ENCODE results near the gene RAB33A.

The RAB33A gene

DNA sequence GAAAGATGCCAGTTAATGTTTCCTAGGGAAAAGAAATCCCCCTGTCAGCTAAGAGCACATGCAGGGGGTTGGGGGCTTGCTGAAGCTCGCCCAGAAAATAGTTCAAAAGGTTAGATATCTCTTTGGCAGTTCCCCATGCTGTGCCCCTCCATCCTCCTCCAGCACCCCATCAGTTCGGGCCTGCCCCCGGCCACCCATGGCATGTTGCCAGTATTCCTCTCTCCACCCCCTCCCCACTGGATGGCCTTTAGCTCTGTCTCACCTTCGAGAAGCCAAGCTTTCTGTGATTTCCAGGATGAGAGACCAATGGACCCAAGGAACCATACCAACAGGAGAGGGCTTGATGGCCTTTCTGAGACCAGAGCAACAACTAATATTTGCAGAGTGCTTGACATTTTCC, 5.2 kb downstream of the RAB33A start:
- no peak for DNase-seq (ENCODE audit: low read depth in 1 of 2, low spot score in 1 of 2)
- H3K4me3 ChIP-seq (replicated peaks; ENCODE audit: insufficient read depth, low read length): no peak overlapping the region
- TF ChIP-seq SPI1 (IDR thresholded peaks at IDR 0.05; ENCODE audit: borderline replicate concordance, low read depth): no peak
- no peak for TF ChIP-seq CTCF (IDR thresholded peaks at IDR 0.05; ENCODE audit: insufficient read depth, low read length)
- TF ChIP-seq POLR2AphosphoS5 (IDR thresholded peaks at IDR 0.05; ENCODE audit: low read depth): no peak
- TF ChIP-seq REST (IDR thresholded peaks at IDR 0.05; ENCODE audit: insufficient replicate concordance, low read depth): no peak
- TF ChIP-seq GABPA (IDR thresholded peaks at IDR 0.05; ENCODE audit: low read depth): no peak
- no peaks in the 10 kb centered on the region for H3K27me3 ChIP-seq (ENCODE audit: insufficient read depth, poor library complexity, severe bottlenecking)
- H3K27ac ChIP-seq (replicated peaks): no peak overlapping the region

DNA sequence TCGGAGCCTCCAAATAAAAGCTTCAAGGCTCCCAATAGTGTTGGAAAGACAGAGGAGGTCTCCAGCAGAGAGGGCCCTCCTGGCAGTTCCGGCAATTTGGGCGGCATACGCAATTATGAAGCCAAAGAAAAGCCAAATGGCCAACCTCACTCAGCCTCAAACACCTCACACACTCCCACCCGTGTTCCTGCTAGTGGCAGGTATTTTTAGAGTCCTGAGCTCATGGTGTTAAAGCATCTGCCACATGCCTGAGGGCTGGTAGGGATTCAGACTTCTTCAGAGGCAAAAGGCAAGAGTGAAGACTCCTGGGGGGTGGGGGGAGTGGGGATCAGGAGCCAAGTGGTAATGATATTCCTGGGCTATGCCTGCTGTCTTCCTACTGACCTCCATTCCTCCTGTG, 7.4 kb downstream of the RAB33A start:
- no peak overlapping the region for H3K27ac ChIP-seq (replicated peaks)
- no peak overlapping the region for H3K4me3 ChIP-seq (replicated peaks; ENCODE audit: insufficient read depth, low read length)
- no peaks in the 10 kb centered on the region for H3K27me3 ChIP-seq (ENCODE audit: insufficient read depth, poor library complexity, severe bottlenecking)
- DNase-seq (ENCODE audit: low read depth in 1 of 2, low spot score in 1 of 2): no peak
- no peak for TF ChIP-seq SPI1 (IDR thresholded peaks at IDR 0.05; ENCODE audit: borderline replicate concordance, low read depth)
- TF ChIP-seq CTCF (IDR thresholded peaks at IDR 0.05; ENCODE audit: insufficient read depth, low read length): no peak

DNA sequence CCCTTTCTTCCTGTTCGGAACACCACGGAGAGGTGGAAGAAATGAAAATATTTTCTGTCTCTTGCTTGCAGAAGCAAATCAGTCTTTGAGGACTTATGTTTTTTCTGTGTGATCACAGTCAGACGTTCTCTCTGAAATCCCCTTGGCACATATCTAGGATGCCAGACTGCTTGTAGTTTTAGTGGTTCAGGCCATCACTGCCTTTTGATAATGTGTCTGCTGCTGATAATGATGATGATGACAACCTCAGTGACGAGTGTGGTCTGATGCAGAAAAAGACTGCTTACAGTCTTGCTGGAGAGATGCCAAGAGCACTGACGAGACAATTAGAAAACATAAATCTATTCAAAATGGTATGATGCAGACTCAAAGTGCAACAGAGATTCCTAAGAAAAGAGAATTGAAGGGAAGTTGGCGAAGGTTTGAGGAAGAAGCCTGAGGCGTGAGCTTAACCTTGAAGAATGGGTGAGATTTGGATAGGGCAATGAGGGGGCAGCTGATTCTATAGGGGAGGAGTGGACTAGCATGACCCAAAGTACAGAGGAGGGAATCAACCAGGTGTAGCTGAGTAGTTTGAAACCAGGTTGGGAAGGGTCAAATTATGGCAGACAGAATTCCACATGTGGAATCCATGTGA, 7.9 kb downstream of the RAB33A start:
- H3K4me3 ChIP-seq (replicated peaks; ENCODE audit: insufficient read depth, low read length): no peak overlapping the region
- no peaks in the 10 kb centered on the region for H3K27me3 ChIP-seq (ENCODE audit: insufficient read depth, poor library complexity, severe bottlenecking)
- DNase-seq (ENCODE audit: low read depth in 1 of 2, low spot score in 1 of 2): no peak
- TF ChIP-seq SPI1 (IDR thresholded peaks at IDR 0.05; ENCODE audit: borderline replicate concordance, low read depth) (no peak), REST (IDR thresholded peaks at IDR 0.05; ENCODE audit: insufficient replicate concordance, low read depth) (no peak), GABPA (IDR thresholded peaks at IDR 0.05; ENCODE audit: low read depth) (no peak), CTCF (IDR thresholded peaks at IDR 0.05; ENCODE audit: insufficient read depth, low read length) (no peak), POLR2AphosphoS5 (IDR thresholded peaks at IDR 0.05; ENCODE audit: low read depth) (no peak)
- H3K27ac ChIP-seq (replicated peaks): no peak overlapping the region

- no peak for DNase-seq (ENCODE audit: low read depth in 1 of 2, low spot score in 1 of 2)
- Histone ChIP-seq H3K27me3 (ENCODE audit: insufficient read depth, poor library complexity, severe bottlenecking) (no peaks in the 10 kb centered on the region), H3K4me3 (replicated peaks; ENCODE audit: insufficient read depth, low read length) (no peak overlapping the region), H3K27ac (replicated peaks) (no peak overlapping the region)
- TF ChIP-seq SPI1 (IDR thresholded peaks at IDR 0.05; ENCODE audit: borderline replicate concordance, low read depth): no peak
- TF ChIP-seq CTCF (IDR thresholded peaks at IDR 0.05; ENCODE audit: insufficient read depth, low read length): no peak
- no peak for TF ChIP-seq GABPA (IDR thresholded peaks at IDR 0.05; ENCODE audit: low read depth)
Measured at GRCh38 chrX:130184168-130184567, 12.4 kb downstream of the RAB33A start.

Data from HL-60 (cell line).